Adrenal gland (tissue), 5 donors: ENCODE measurements around the gene SH2B2.
"Not testable (repeated sequence)": the region's sequence is repeated elsewhere in the genome, so short reads cannot be mapped to it uniquely, and the experiment has no call there.

Experiments used
- CTCF ChIP-seq, 6 experiments: fragments of 450-650 bp in 4 of 6; fragments of 200-600 bp in 2 of 6; sonication (generic) in 1 of 6; IDR thresholded peaks; 1 replicate in 5 of 6; 2 replicates in 1 of 6; pipeline versions ENCODE4 v1.5.1 to v1.8.0; 2016 to 2021; ENCODE audit warnings: antibody characterized with exemption in 6 of 6, mild to moderate bottlenecking in 2 of 6, moderate library complexity in 1 of 6
- POLR2A ChIP-seq, 2 donors: fragments of 450-650 bp; IDR thresholded peaks; one replicate each; pipeline ENCODE4 v1.6.1; 2017; ENCODE audit warnings: antibody characterized with exemption in 2 of 2, mild to moderate bottlenecking in 2 of 2, moderate library complexity in 1 of 2
- donor health status: DM: no; HTN: no; CAD: no.

GRCh38 chr7:102340599-102341368, 54.1 kb downstream of the SH2B2 start:
- TF ChIP-seq CTCF, POLR2A (IDR thresholded peaks at IDR 0.05): not testable (repeated sequence)
